ENCODE measurements around the gene CNOT6L.

Gene CNOT6L

GRCh38 chr4:77713884-77714283 lies 105.3 kb downstream of the CNOT6L start:
- TF ChIP-seq CTCF (conservative IDR thresholded peaks at IDR 0.05; ENCODE audit: low read length), result no peak
- no peak for DNase-seq (ENCODE audit: low read depth)
- H3K4me3 ChIP-seq (ENCODE audit: low read length), result no peak overlapping the region

GRCh38 chr4:77712675-77713074 lies 106.5 kb downstream of the CNOT6L start:
- TF ChIP-seq CTCF (conservative IDR thresholded peaks at IDR 0.05; ENCODE audit: low read length), result no peak
- H3K4me3 ChIP-seq (ENCODE audit: low read length), result no peak overlapping the region
- DNase-seq (ENCODE audit: low read depth), result no peak

GRCh38 chr4:77711469-77711868 lies 107.7 kb downstream of the CNOT6L start:
- no peak overlapping the region for H3K4me3 ChIP-seq (ENCODE audit: low read length)
- no peak for TF ChIP-seq CTCF (conservative IDR thresholded peaks at IDR 0.05; ENCODE audit: low read length)
- DNase-seq (ENCODE audit: low read depth), result no peak

- no peak overlapping the region for H3K4me3 ChIP-seq (ENCODE audit: low read length)
- no peak for DNase-seq (ENCODE audit: low read depth)
- no peak for TF ChIP-seq CTCF (conservative IDR thresholded peaks at IDR 0.05; ENCODE audit: low read length)
Observed at GRCh38 chr4:77710684-77711083, 108.5 kb downstream of the CNOT6L start.

- H3K4me3 ChIP-seq (ENCODE audit: low read length), result no peak overlapping the region
Observed at GRCh38 chr4:77710059-77710458, 109.1 kb downstream of the CNOT6L start.

GRCh38 chr4:77706717-77707116 lies 112.5 kb downstream of the CNOT6L start:
- no peak for DNase-seq (ENCODE audit: low read depth)
- H3K4me3 ChIP-seq (ENCODE audit: low read length), result no peak overlapping the region
- no peak for TF ChIP-seq CTCF (conservative IDR thresholded peaks at IDR 0.05; ENCODE audit: low read length)

More at GRCh38 chr4:77710059-77710458, 109.1 kb downstream of the CNOT6L start:
- TF ChIP-seq CTCF (conservative IDR thresholded peaks at IDR 0.05; ENCODE audit: low read length), result no peak
- DNase-seq (ENCODE audit: low read depth), result no peak

- no peak for TF ChIP-seq CTCF (conservative IDR thresholded peaks at IDR 0.05; ENCODE audit: low read length)
- DNase-seq (ENCODE audit: low read depth), result no peak
Observed at GRCh38 chr4:77703666-77704065, 115.5 kb downstream of the CNOT6L start.

More at GRCh38 chr4:77703666-77704065, 115.5 kb downstream of the CNOT6L start:
- H3K4me3 ChIP-seq (ENCODE audit: low read length), result no peak overlapping the region

Data from AG10803 (cell line).